IPS-18c (cell line): ENCODE data around the gene C10orf67.
"Not testable (repeated sequence)": the region's sequence is repeated elsewhere in the genome, so short reads cannot be mapped to it uniquely, and the experiment has no call there.

ENCODE experiments used
- H3K4me3 ChIP-seq: 2 replicates; pipeline ENCODE4 v1.7.0; 2013; ENCODE audit warnings: low read depth, mild to moderate bottlenecking, low read length, moderate library complexity; ENCODE audit not compliant: insufficient read depth
- H3K9me3 ChIP-seq: one replicate; pipeline ENCODE4 v1.6.1; 2013; ENCODE audit warnings: mild to moderate bottlenecking, low read length, moderate library complexity; ENCODE audit not compliant: control insufficient read depth, insufficient read depth

The C10orf67 gene

GRCh38 chr10:23253780-23254179, 90.8 kb downstream of the C10orf67 start:
- H3K4me3 ChIP-seq: no peak overlapping the region
- H3K9me3 ChIP-seq: no peaks in the 10 kb centered on the region

DNA sequence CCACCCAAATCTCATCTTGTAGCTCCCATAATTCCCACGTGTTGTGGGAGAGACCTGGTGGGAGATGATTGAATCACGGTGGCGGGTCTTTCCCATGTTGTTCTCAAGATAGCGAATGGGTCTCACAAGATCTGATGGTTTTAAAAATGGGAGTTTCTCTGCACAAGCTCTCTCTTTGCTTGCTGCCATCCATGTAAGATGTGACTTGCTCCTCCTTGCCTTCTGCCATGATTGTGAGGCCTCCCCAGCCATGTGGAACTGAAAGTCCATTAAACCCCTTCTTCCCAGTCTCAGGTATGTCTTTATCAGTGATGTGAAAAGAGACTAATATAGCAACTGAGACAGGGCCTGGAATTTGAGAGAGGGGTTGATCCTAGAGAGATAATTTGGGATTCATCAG, 91.7 kb downstream of the C10orf67 start:
- not testable (repeated sequence) for H3K9me3 ChIP-seq

DNA sequence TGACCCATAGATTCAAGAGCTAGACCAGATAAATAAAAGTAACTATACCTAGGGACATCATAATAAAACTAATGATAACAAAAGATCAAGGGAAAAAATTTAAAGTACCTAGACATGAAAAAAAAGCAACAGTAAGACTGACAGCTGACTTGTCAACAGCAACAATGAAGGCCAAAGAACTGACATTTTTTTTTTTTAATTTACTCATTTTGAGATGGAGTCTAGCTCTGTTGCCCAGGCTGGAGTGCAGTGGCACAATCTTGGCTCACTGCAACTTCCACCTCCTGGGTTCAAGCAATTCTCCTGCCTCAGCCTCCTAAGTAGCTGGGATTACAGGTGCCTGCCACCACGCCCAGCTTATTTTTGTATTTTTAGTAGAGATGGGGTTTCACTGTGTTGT, 102.8 kb downstream of the C10orf67 start:
- H3K4me3 ChIP-seq: not testable (repeated sequence)

More for the DNA sequence above, 91.7 kb downstream of the C10orf67 start:
- not testable (repeated sequence) for H3K4me3 ChIP-seq

DNA sequence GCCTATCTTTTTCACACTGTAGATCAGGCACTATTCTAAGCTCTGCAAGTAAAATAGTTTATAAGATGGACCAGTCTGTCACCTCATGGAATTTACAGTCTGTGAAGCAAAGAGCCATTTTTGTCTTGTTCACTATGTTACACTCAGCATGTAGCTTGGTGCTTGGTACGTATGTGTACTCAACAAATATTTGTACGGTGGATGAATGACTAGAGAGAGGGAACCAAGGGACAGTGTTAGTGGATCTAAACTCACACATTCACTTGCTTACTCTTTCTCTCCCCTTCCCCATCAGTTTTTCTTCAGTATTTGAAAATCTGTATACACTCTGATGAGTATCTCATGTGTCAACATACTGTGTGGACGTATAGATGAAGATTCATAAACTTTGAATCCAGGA, 106.6 kb downstream of the C10orf67 start:
- H3K9me3 ChIP-seq: no peaks in the 10 kb centered on the region
- no peak overlapping the region for H3K4me3 ChIP-seq

More for the DNA sequence above, 102.8 kb downstream of the C10orf67 start:
- not testable (repeated sequence) for H3K9me3 ChIP-seq

DNA sequence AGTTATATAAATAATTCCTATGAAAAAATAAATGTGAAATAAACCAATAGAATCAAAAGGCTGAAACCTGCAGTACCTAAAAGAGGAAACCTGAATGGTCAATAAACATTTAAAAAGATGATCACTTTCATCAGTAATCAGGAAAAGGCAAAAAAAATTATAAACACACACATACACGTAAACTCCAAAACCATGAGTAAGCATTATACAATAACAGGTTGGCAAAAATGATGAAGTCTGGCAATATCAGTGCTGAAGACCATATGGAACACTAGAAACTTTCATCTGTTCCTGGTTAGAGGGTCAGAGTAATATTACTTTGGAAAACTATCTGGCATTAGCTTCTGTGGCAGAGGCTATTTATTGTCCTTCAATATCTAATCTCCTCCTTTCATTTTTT, 114.0 kb downstream of the C10orf67 start:
- Histone ChIP-seq H3K9me3 (no peaks in the 10 kb centered on the region), H3K4me3 (no peak overlapping the region)

- Histone ChIP-seq H3K9me3 (no peaks in the 10 kb centered on the region), H3K4me3 (no peak overlapping the region)
Measured at GRCh38 chr10:23217471-23217870, 127.1 kb downstream of the C10orf67 start.

DNA sequence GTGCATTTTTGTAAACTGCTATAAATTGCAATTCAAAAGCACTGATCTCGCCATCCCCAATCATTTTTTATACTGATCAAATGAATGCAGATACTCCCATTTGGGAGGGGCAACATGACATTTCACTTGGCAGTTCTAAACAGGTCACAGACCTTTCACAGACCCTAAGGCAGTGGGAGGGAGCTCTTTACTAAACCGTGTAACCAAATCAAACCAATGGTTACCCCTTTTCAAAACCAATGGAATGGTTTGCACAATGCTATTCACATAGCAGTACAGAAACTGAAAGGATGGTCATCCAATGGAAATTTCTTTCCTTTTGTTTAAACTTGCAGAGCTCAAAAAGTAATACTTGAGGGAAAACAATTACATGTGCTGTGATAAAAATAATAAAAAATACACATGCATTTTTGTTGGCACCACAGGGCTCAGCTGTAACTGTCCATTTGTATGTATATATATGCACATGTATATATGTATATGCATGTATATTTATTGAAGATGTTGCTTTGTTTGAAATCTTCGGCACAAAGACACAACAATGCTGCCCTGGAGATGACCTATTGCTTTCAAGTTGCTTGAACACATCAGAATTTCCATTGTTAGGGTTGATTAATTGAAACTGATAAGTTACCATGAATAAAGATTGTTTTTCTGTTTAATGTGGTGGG, 138.5 kb downstream of the C10orf67 start:
- no peaks in the 10 kb centered on the region for H3K9me3 ChIP-seq
- no peak overlapping the region for H3K4me3 ChIP-seq

DNA sequence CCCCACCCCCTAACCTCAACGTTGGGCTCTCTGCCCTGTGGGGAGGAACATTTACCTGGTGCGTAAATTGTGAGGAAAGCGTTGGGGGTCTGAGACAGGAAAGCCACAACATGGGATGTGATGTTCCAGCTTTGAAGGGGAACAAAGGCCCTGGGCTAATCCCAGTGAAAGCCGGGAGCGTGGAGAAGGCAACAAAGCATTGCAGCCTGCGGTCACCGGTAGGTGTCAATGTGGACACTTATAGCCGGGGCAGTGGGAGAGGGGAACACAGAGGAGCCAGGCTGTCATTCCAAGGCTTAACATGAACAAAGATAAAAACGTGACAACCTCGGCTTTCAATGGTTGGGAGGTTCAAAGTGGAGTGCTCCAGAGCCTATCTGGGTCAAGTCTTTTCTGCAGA, 139.8 kb downstream of the C10orf67 start:
- H3K9me3 ChIP-seq: no peaks in the 10 kb centered on the region
- no peak overlapping the region for H3K4me3 ChIP-seq

- Histone ChIP-seq H3K4me3 (no peak overlapping the region), H3K9me3 (no peaks in the 10 kb centered on the region)
Measured at GRCh38 chr10:23203369-23204325, 140.9 kb downstream of the C10orf67 start.

- H3K9me3 ChIP-seq: no peaks in the 10 kb centered on the region
- H3K4me3 ChIP-seq: no peak overlapping the region
Measured at GRCh38 chr10:23202779-23203178, 141.8 kb downstream of the C10orf67 start.

- H3K9me3 ChIP-seq: no peaks in the 10 kb centered on the region
Measured at GRCh38 chr10:23201837-23202236, 142.8 kb downstream of the C10orf67 start.

GRCh38 chr10:23200997-23201652, 143.5 kb downstream of the C10orf67 start:
- no peak overlapping the region for H3K4me3 ChIP-seq
- no peaks in the 10 kb centered on the region for H3K9me3 ChIP-seq

More at GRCh38 chr10:23201837-23202236, 142.8 kb downstream of the C10orf67 start:
- no peak overlapping the region for H3K4me3 ChIP-seq

- no peaks in the 10 kb centered on the region for H3K9me3 ChIP-seq
Measured at GRCh38 chr10:23200586-23200985, 144.0 kb downstream of the C10orf67 start.

GRCh38 chr10:23199768-23200511, 144.7 kb downstream of the C10orf67 start:
- no peak overlapping the region; the same call in 1 of the 2 replicates for H3K4me3 ChIP-seq
- H3K9me3 ChIP-seq: no peaks in the 10 kb centered on the region

More at GRCh38 chr10:23200586-23200985, 144.0 kb downstream of the C10orf67 start:
- H3K4me3 ChIP-seq: no peak overlapping the region

DNA sequence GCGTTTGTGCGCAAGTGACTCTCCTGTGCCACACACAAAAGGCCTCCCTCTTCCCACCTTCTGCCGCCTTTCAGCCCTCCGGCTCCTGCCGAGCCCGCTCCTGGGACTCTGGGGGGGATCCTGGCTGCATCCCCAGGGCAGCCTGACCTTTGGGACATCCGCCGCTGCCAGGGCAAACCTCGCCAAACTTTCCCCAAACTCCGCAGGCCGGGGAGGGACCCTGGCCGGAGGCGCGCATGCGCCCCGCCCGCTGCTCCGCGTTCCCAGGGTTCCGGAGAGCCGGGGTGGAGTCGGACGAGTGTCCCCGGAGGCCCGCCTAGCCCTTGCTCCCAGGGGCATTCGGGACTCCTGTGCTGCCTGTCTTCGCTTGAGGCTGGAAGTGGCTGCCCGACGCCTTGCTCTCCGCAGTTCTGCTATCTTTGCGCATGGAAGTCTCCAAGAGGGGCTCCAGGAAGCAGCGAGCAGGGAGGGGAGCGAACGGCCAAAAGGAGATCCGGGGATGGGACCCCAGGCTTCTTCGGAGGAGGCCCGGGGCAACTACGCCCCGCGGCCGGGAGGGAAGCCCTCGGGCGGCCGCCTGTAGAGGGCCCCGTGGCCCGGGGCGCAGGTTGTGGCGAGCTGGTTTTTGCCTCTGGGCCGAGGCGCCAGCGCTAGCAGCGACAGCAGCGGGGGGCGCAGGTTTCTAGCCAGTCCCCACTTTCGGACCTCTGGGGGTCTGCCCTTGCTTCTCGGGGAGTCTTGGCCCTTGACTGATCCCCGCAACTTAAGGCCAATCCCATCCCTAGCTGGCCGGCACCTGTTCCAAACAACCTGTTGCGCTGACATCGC, 145.4 kb downstream of the C10orf67 start:
- H3K4me3 ChIP-seq: peak overlapping the region; percentile 52
- no peaks in the 10 kb centered on the region for H3K9me3 ChIP-seq

DNA sequence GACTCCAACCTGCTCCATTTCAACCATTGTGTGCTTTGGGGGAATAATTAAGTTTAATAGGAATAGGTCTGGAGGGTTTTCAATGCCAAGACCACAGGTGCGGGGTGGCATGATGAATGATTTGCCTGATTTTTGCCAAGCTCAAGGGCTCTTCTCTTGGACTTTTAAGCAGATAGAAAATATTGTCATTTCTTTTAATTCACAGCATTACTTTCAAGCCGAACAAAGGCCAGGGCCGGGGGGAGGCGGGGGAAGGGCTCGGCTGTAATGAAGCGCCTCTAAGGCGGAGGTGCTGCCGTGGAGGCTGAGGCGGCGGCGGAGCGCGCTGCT, 146.0 kb downstream of the C10orf67 start:
- H3K4me3 ChIP-seq: peak overlapping the region; percentile 52
- H3K9me3 ChIP-seq: no peaks in the 10 kb centered on the region
